ENCODE measurements around the gene PODXL2.

GRCh38 chr3:127584734-127585133 lies 44.3 kb upstream of the PODXL2 start:
- TF ChIP-seq POLR2A (IDR thresholded peaks at IDR 0.05; ENCODE audit: low read length) (no peak), GATA1 (IDR thresholded peaks at IDR 0.05; ENCODE audit: low read depth, low read length) (no peak)
